ENCODE data around the gene RPTOR.
A peak's percentile ranks its signal among the peaks of the same experiment; 100 is the strongest.

RPTOR gene

DNA sequence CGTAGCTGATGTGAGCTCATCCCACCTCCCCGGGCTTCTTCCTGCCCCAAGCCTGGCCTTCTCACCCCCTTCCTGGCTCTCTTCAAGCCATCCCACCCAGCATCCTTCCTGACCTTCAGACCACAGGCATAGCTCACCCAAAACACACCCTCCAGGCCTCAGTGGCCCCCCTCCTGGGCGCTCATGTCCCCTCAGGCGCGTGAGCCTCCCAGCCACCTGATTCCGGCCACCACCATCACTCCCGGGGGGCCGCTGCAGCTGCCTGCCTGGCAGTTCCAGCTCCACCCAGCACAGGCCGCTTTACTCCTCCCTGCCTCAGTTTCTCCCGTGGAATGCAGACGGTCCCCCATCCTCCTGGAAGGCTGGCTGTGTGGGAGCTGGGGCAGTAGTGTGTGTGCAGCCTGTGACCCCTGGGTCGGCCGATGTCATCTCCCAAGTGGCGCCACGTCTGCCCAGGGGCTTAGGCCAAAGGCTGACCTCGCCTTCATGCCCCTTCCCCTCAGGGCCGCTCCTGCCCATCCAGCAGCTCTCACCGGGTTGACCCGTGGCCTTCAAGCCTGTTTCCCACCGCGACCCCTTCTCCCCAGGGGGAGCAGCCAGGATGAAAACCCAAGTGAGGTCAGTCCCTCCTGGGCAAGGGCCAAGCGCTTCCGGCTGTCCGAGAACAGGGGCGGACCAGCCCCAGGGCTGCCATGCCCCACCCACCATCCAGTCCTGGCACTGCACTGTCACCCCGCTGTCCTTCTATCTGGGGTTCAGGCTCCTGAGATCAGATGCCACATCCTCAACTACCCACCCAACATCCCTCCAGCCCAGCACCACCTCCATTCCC, 435.1 kb downstream of the RPTOR start:
- peaks cover 0 to 19% of the 10 kb centered on the region in 2 donors for H3K4me1 ChIP-seq (ENCODE audit: control insufficient read depth in 1 of 2, insufficient read depth in 2 of 2, low read length in 2 of 2)
- H3K36me3 ChIP-seq (ENCODE audit: control insufficient read depth in 1 of 2, insufficient read depth in 2 of 2, low read length in 2 of 2) = no peaks in the 10 kb centered on the region
- no peaks in the 10 kb centered on the region for H3K27me3 ChIP-seq (ENCODE audit: low read depth, low read length)
- H3K9me3 ChIP-seq (ENCODE audit: control insufficient read depth in 1 of 2, low read length in 2 of 2) = no peaks in the 10 kb centered on the region
- no peak overlapping the region for H3K4me3 ChIP-seq (ENCODE audit: low read depth in 1 of 2, low read length in 2 of 2)
- H3K27ac ChIP-seq (ENCODE audit: low read length) = no peak overlapping the region

GRCh38 chr17:80980397-80981061, 435.9 kb downstream of the RPTOR start:
- Histone ChIP-seq H3K4me3 (ENCODE audit: low read depth in 1 of 2, low read length in 2 of 2) (peak overlapping the region in 1 of 2 donors; percentile 44), H3K27me3 (ENCODE audit: low read depth, low read length) (no peaks in the 10 kb centered on the region), H3K36me3 (ENCODE audit: control insufficient read depth in 1 of 2, insufficient read depth in 2 of 2, low read length in 2 of 2) (no peaks in the 10 kb centered on the region), H3K27ac (ENCODE audit: low read length) (no peak overlapping the region), H3K4me1 (ENCODE audit: control insufficient read depth in 1 of 2, insufficient read depth in 2 of 2, low read length in 2 of 2) (peaks cover 0 to 22% of the 10 kb centered on the region in 2 donors), H3K9me3 (ENCODE audit: control insufficient read depth in 1 of 2, low read length in 2 of 2) (no peaks in the 10 kb centered on the region)

GRCh38 chr17:80981062-80981902, 436.6 kb downstream of the RPTOR start:
- Histone ChIP-seq H3K4me3 (ENCODE audit: low read depth in 1 of 2, low read length in 2 of 2) (peak overlapping the region in 1 of 2 donors; percentile 44), H3K27me3 (ENCODE audit: low read depth, low read length) (no peaks in the 10 kb centered on the region)

GRCh38 chr17:80981929-80982425, 437.3 kb downstream of the RPTOR start:
- H3K36me3 ChIP-seq (ENCODE audit: control insufficient read depth in 1 of 2, insufficient read depth in 2 of 2, low read length in 2 of 2) = no peaks in the 10 kb centered on the region
- no peak overlapping the region for H3K4me3 ChIP-seq (ENCODE audit: low read depth in 1 of 2, low read length in 2 of 2)
- H3K4me1 ChIP-seq (ENCODE audit: control insufficient read depth in 1 of 2, insufficient read depth in 2 of 2, low read length in 2 of 2) = peaks cover 0 to 24% of the 10 kb centered on the region in 2 donors
- H3K27ac ChIP-seq (ENCODE audit: low read length) = no peak overlapping the region
- no peaks in the 10 kb centered on the region for H3K9me3 ChIP-seq (ENCODE audit: control insufficient read depth in 1 of 2, low read length in 2 of 2)
- H3K27me3 ChIP-seq (ENCODE audit: low read depth, low read length) = no peaks in the 10 kb centered on the region

More at GRCh38 chr17:80981062-80981902, 436.6 kb downstream of the RPTOR start:
- Histone ChIP-seq H3K9me3 (ENCODE audit: control insufficient read depth in 1 of 2, low read length in 2 of 2) (no peaks in the 10 kb centered on the region), H3K4me1 (ENCODE audit: control insufficient read depth in 1 of 2, insufficient read depth in 2 of 2, low read length in 2 of 2) (peaks cover 0 to 22% of the 10 kb centered on the region in 2 donors), H3K27ac (ENCODE audit: low read length) (no peak overlapping the region), H3K36me3 (ENCODE audit: control insufficient read depth in 1 of 2, insufficient read depth in 2 of 2, low read length in 2 of 2) (no peaks in the 10 kb centered on the region)

GRCh38 chr17:80982426-80982974, 437.9 kb downstream of the RPTOR start:
- peaks cover 0 to 29% of the 10 kb centered on the region in 2 donors for H3K4me1 ChIP-seq (ENCODE audit: control insufficient read depth in 1 of 2, insufficient read depth in 2 of 2, low read length in 2 of 2)
- no peaks in the 10 kb centered on the region for H3K9me3 ChIP-seq (ENCODE audit: control insufficient read depth in 1 of 2, low read length in 2 of 2)
- no peaks in the 10 kb centered on the region for H3K36me3 ChIP-seq (ENCODE audit: control insufficient read depth in 1 of 2, insufficient read depth in 2 of 2, low read length in 2 of 2)
- no peak overlapping the region for H3K4me3 ChIP-seq (ENCODE audit: low read depth in 1 of 2, low read length in 2 of 2)
- H3K27ac ChIP-seq (ENCODE audit: low read length) = no peak overlapping the region
- H3K27me3 ChIP-seq (ENCODE audit: low read depth, low read length) = no peaks in the 10 kb centered on the region

GRCh38 chr17:80983545-80983944, 438.9 kb downstream of the RPTOR start:
- Histone ChIP-seq H3K4me1 (ENCODE audit: control insufficient read depth in 1 of 2, insufficient read depth in 2 of 2, low read length in 2 of 2) (peaks cover 0 to 37% of the 10 kb centered on the region in 2 donors), H3K36me3 (ENCODE audit: control insufficient read depth in 1 of 2, insufficient read depth in 2 of 2, low read length in 2 of 2) (no peaks in the 10 kb centered on the region), H3K4me3 (ENCODE audit: low read depth in 1 of 2, low read length in 2 of 2) (no peak overlapping the region), H3K27me3 (ENCODE audit: low read depth, low read length) (no peaks in the 10 kb centered on the region), H3K27ac (ENCODE audit: low read length) (no peak overlapping the region), H3K9me3 (ENCODE audit: control insufficient read depth in 1 of 2, low read length in 2 of 2) (no peaks in the 10 kb centered on the region)

GRCh38 chr17:80984749-80985148, 440.1 kb downstream of the RPTOR start:
- Histone ChIP-seq H3K27ac (ENCODE audit: low read length) (peak overlapping the region; percentile 16), H3K4me1 (ENCODE audit: control insufficient read depth in 1 of 2, insufficient read depth in 2 of 2, low read length in 2 of 2) (peaks cover 0 to 41% of the 10 kb centered on the region in 2 donors), H3K9me3 (ENCODE audit: control insufficient read depth in 1 of 2, low read length in 2 of 2) (no peaks in the 10 kb centered on the region), H3K36me3 (ENCODE audit: control insufficient read depth in 1 of 2, insufficient read depth in 2 of 2, low read length in 2 of 2) (no peaks in the 10 kb centered on the region), H3K4me3 (ENCODE audit: low read depth in 1 of 2, low read length in 2 of 2) (no peak overlapping the region), H3K27me3 (ENCODE audit: low read depth, low read length) (no peaks in the 10 kb centered on the region)

- no peaks in the 10 kb centered on the region for H3K9me3 ChIP-seq (ENCODE audit: control insufficient read depth in 1 of 2, low read length in 2 of 2)
- H3K36me3 ChIP-seq (ENCODE audit: control insufficient read depth in 1 of 2, insufficient read depth in 2 of 2, low read length in 2 of 2) = no peaks in the 10 kb centered on the region
- H3K4me1 ChIP-seq (ENCODE audit: control insufficient read depth in 1 of 2, insufficient read depth in 2 of 2, low read length in 2 of 2) = peaks cover 0 to 34% of the 10 kb centered on the region in 2 donors
- no peaks in the 10 kb centered on the region for H3K27me3 ChIP-seq (ENCODE audit: low read depth, low read length)
- no peak overlapping the region for H3K4me3 ChIP-seq (ENCODE audit: low read depth in 1 of 2, low read length in 2 of 2)
- H3K27ac ChIP-seq (ENCODE audit: low read length) = no peak overlapping the region
Measured at GRCh38 chr17:80986046-80986445, 441.4 kb downstream of the RPTOR start.

DNA sequence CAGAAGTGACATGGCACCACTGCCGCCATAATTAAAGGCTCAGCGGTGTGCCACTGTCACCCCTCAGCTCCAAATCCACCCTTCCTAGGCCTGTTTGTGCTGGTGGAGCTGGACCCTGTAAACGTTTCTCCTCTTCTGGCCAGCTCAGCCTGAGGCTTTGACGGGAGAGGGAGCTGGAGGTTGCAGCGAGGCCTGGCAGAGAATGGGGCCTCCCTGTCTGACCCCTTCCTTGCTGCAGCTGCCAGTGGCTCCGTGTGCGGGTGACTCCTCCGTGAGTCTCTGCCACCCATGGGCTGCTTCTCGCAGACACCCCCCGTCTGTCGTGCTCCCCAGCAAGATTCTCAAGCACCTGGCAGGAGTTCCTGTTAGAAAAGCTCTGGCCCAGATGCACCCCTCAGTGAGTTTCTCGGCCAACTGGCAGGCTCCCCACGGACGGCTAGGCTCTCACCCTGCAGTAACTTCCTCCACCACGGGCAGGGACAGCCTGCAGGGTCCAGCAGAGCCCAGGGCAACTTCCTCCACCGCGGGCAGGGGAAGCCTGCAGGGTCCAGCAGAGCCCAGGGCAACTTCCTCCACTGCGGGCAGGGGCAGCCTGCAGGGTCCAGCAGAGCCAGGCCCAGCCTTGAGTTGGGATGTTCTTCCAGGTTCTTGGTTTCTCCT, 442.3 kb downstream of the RPTOR start:
- no peak overlapping the region for H3K4me3 ChIP-seq (ENCODE audit: low read depth in 1 of 2, low read length in 2 of 2)
- peaks cover 0 to 32% of the 10 kb centered on the region in 2 donors for H3K4me1 ChIP-seq (ENCODE audit: control insufficient read depth in 1 of 2, insufficient read depth in 2 of 2, low read length in 2 of 2)
- H3K27me3 ChIP-seq (ENCODE audit: low read depth, low read length) = no peaks in the 10 kb centered on the region
- no peak overlapping the region for H3K27ac ChIP-seq (ENCODE audit: low read length)
- no peaks in the 10 kb centered on the region for H3K36me3 ChIP-seq (ENCODE audit: control insufficient read depth in 1 of 2, insufficient read depth in 2 of 2, low read length in 2 of 2)
- H3K9me3 ChIP-seq (ENCODE audit: control insufficient read depth in 1 of 2, low read length in 2 of 2) = no peaks in the 10 kb centered on the region

DNA sequence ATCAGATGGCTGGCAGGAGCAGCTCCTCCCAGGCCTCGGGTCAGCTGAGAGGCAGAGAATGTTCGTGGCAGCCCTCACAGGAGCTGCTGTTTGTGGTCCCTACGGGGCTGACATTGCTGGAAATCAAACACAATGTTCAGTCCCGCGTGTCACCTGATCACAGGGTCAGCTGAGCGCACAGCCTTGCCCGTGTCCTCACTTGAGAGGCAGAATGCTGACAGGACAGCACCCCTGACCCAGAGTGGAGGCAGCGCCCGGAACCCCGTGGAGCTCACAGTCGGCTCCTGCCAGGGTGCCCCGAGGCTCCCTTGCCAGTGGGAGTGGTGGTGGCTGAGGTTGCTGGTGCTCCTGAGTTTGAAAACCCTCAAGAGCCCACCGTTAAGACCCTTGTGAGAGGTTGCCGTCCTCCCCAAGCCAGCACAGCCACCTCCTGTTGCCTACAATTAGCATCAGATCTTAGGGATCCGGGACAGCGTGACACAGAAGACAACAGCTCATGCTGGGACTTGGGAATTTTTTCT, 443.4 kb downstream of the RPTOR start:
- no peak overlapping the region for H3K4me3 ChIP-seq (ENCODE audit: low read depth in 1 of 2, low read length in 2 of 2)
- H3K4me1 ChIP-seq (ENCODE audit: control insufficient read depth in 1 of 2, insufficient read depth in 2 of 2, low read length in 2 of 2) = peaks cover 0 to 40% of the 10 kb centered on the region in 2 donors
- no peaks in the 10 kb centered on the region for H3K27me3 ChIP-seq (ENCODE audit: low read depth, low read length)
- H3K27ac ChIP-seq (ENCODE audit: low read length) = no peak overlapping the region
- H3K36me3 ChIP-seq (ENCODE audit: control insufficient read depth in 1 of 2, insufficient read depth in 2 of 2, low read length in 2 of 2) = no peaks in the 10 kb centered on the region
- no peaks in the 10 kb centered on the region for H3K9me3 ChIP-seq (ENCODE audit: control insufficient read depth in 1 of 2, low read length in 2 of 2)

Data from muscle layer of duodenum (tissue), 2 donors.